GM18951 (cell line): ENCODE measurements around the gene RASAL2.
"Not testable (repeated sequence)": the region's sequence is repeated elsewhere in the genome, so short reads cannot be mapped to it uniquely, and the experiment has no call there.

ENCODE experiments used
- POLR2A ChIP-seq: IDR thresholded peaks from 4 replicates; pipeline ENCODE4 v1.6.1; 2011; ENCODE audit warnings: mild to moderate bottlenecking; ENCODE audit not compliant: insufficient read length, insufficient read depth; ENCODE audit errors: extremely low read depth
- in situ Hi-C: fragments of 300-500 bp; cut with MboI; formaldehyde crosslinking; loops from one replicate; pipeline ENCODE4 v1.12.0; 2022; ENCODE audit warnings: low sequenced_read_pairs, mixed read lengths, inconsistent platforms; ENCODE audit not compliant: unreplicated experiment

Gene RASAL2

GRCh38 chr1:178088651-178089050, 5.3 kb upstream of the RASAL2 start:
- in situ Hi-C loops = no loop called here
- TF ChIP-seq POLR2A = no peak

GRCh38 chr1:178091454-178091853, 2.5 kb upstream of the RASAL2 start:
- in situ Hi-C loops = not testable (repeated sequence)

GRCh38 chr1:178091986-178092745, 1.7 kb upstream of the RASAL2 start:
- in situ Hi-C loops = no loop called here
- TF ChIP-seq POLR2A = no peak

GRCh38 chr1:178092878-178093493, 918 bp upstream of the RASAL2 start:
- in situ Hi-C loops = no loop called here
- no peak for TF ChIP-seq POLR2A

DNA sequence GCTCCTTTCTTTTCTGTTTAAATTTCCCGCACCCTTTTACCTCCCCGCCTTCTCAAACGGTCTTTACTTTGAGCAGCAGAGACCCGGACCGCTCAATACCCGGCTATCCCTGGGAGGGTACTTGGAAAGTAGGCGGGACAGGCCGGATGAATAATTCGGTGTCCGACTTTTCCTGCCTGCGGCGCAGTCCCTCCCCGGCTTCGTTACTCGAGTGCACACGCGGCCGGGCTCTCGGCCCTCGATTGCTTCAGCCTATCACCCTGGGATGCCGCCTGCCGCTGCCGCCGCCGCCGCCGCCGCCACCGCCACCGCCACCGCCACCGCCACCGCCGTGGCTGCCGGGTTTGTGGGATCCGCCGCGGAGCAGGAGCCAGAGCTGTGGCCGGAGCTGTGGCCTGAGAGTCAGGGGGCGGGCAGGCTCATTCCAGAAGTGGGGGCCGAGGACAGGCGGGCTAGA, 382 bp upstream of the RASAL2 start:
- no peak for TF ChIP-seq POLR2A
- in situ Hi-C loops = no loop called here

DNA sequence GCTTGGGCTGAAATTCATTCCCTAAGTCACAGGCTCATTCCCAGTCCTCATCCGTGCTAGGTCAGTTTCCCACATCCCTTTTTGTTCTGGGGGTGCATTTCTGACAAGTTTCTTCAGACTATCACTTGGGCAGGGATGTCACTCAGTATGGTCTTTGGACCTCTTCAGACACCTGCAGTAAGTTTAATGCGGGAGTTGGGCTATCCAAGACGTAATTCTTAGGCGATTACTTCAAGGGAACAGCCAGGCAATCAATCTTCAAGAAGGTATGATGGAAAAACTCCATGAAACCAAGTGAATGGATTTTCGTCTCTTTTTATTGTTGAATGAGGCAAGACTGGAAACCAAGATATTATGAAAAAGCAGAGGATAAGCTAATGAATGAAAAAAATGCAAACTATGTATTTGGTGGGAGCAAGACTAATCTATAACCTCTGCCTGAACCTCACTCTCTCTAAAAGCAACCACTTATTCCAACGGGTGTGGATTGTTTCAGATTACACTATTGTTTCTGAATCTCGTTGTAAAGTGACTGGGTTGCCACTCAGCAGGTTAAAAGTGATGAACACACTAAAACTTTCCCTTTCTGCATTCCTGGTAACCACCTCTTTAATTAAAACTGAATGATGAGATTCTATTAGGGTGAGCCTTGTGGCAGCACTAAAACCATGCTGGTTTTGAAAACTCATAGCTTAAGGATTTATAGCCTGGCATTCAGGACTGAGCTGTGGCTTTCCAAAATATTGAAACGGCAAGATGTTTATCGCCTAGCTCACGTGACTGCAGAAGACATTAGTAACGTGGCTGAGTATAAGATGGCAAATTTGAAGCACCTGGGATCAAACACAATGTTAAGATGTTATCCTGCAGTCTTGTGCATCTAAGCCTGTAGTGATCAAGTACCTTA, 1.1 kb downstream of the RASAL2 start:
- no peak for TF ChIP-seq POLR2A
- in situ Hi-C loops = no loop called here

DNA sequence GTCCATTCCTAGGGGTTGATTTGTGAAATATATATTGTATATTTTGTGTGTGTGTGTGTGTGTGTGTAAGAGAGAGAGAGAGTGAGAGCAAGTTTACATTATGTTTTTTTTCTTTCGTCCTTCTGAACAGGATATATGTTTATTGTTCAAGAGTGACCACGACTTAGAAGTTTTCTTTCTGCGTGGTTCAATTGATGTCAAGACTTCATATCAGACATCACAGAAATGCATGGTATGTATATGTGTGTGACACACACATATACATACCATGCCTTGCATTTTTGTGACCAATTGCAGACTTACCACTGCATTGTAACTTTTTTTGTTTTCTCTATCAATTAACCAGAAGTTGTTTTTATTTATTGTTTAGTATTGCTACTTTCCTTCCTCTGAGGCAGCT, 2.5 kb downstream of the RASAL2 start:
- no peak for TF ChIP-seq POLR2A

GRCh38 chr1:178098262-178098661, 4.4 kb downstream of the RASAL2 start:
- TF ChIP-seq POLR2A = no peak
- in situ Hi-C loops = no loop called here

More for the DNA sequence above, 2.5 kb downstream of the RASAL2 start:
- in situ Hi-C loops = no loop called here

- in situ Hi-C loops = no loop called here
- no peak for TF ChIP-seq POLR2A
These were observed 7.3 kb downstream of the RASAL2 start for GRCh38 chr1:178101266-178101630.

- in situ Hi-C loops = no loop called here
- TF ChIP-seq POLR2A = no peak
These were observed 7.8 kb downstream of the RASAL2 start for GRCh38 chr1:178101654-178102053.

DNA sequence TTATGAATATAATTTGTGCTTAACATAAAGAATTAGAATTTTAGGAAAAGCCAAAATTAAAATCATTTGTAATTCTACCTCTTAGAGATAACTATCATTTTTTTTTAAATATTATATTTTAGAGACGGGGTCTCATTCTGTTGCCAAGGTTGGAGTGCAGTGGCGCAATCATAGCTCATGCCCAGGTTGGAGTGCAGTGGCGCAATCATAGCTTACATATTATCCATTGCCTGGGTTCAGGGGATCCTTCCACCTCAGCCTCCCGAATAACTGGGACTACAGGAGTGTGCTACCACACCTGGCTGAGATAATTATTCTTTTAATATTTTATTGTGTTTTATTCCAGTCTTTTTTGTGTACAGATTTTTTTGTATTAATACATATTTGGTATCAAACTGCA, 8.3 kb downstream of the RASAL2 start:
- in situ Hi-C loops = no loop called here

GRCh38 chr1:178107823-178108222, 13.9 kb downstream of the RASAL2 start:
- in situ Hi-C loops = no loop called here
- TF ChIP-seq POLR2A = no peak

More for the DNA sequence above, 8.3 kb downstream of the RASAL2 start:
- no peak for TF ChIP-seq POLR2A

- no peak for TF ChIP-seq POLR2A
- in situ Hi-C loops = no loop called here
These were observed 15.6 kb downstream of the RASAL2 start for GRCh38 chr1:178109348-178110143.
